ENCODE measurements around the gene GSG1L2.

DNA sequence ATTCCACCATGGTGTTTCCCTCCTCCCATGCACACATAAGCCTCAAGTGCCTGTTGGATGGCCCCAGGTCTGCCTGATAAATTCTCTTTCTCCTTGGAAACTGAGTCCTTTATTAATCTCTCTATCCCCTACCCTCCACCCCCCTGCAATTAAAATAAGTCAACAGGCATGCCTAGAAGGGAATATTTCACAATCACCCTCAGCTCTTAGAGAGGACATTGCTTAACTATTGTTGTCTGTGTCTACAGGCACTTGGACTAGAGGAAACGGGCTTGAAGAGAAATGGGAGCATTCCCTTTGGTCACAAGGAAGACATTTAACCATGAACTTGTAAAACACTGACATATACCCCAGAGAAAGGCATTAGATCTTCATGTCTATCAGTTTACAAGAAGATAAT lies 43.7 kb upstream of the GSG1L2 start:
- TF ChIP-seq, protein P1, sequence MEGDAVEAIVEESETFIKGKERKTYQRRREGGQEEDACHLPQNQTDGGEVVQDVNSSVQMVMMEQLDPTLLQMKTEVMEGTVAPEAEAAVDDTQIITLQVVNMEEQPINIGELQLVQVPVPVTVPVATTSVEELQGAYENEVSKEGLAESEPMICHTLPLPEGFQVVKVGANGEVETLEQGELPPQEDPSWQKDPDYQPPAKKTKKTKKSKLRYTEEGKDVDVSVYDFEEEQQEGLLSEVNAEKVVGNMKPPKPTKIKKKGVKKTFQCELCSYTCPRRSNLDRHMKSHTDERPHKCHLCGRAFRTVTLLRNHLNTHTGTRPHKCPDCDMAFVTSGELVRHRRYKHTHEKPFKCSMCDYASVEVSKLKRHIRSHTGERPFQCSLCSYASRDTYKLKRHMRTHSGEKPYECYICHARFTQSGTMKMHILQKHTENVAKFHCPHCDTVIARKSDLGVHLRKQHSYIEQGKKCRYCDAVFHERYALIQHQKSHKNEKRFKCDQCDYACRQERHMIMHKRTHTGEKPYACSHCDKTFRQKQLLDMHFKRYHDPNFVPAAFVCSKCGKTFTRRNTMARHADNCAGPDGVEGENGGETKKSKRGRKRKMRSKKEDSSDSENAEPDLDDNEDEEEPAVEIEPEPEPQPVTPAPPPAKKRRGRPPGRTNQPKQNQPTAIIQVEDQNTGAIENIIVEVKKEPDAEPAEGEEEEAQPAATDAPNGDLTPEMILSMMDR (IDR thresholded peaks at IDR 0.05) = no peak
- no peak for TF ChIP-seq POLR2A (IDR thresholded peaks at IDR 0.05)

Data from right lobe of liver (tissue), 4 donors.